Activated CD4-positive, alpha-beta memory T cell treated with anti-CD3 and anti-CD28 coated beads for 36 hours (primary cell): ENCODE measurements around the gene STAT6. TPM values are rescaled to one million over a fixed set of nuclear protein-coding genes. Genes with fewer than 3 reads are reported as not detected.

Experiments
- CTCF ChIA-PET: fragments of 350-600 bp; sonication (Branson Sonifier 250); formaldehyde crosslinking; loops from one replicate; lab custom pipeline; 2021; ENCODE audit warnings: antibody characterized with exemption, inconsistent platforms; lab: Charles Lee
- POLR2A ChIA-PET: fragments of 350-600 bp; sonication (Branson Sonifier 250); formaldehyde crosslinking; loops from one replicate; lab custom pipeline; 2021; ENCODE audit warnings: antibody characterized with exemption; lab: Charles Lee
- DNase-seq: peaks from one replicate; pipeline ENCODE4 v3.0.0-alpha.2; 2020
- H3K27ac Mint-ChIP-seq: one replicate; pipeline ENCODE4 v1.8.0; 2021; ENCODE audit warnings: mixed read lengths
- H3K27me3 Mint-ChIP-seq: one replicate; pipeline ENCODE4 v1.8.0; 2021; ENCODE audit warnings: mixed read lengths
- H3K36me3 Mint-ChIP-seq: one replicate; pipeline ENCODE4 v1.8.0; 2021; ENCODE audit warnings: mixed read lengths
- H3K4me1 Mint-ChIP-seq: one replicate; pipeline ENCODE4 v1.8.0; 2021; ENCODE audit warnings: low read depth, mixed read lengths
- H3K4me3 Mint-ChIP-seq: one replicate; pipeline ENCODE4 v1.8.0; 2021; ENCODE audit warnings: mild to moderate bottlenecking, mixed read lengths
- H3K9me3 Mint-ChIP-seq: one replicate; pipeline ENCODE4 v1.8.0; 2021; ENCODE audit warnings: mixed read lengths
- intact Hi-C: fragments of 100-400 bp; cut with micrococcal nuclease; formaldehyde crosslinking; loops from one replicate; pipeline ENCODE4 v1.15.1; 2023
- total RNA-seq, 2 experiments: library from RNA; stranded (reverse); gene quantifications; one replicate each; pipeline ENCODE4 v1.2.3, GENCODE V29; 2021

STAT6 gene
- total RNA-seq, 2 experiments from 2014 or later: 209 to 218 TPM

DNA sequence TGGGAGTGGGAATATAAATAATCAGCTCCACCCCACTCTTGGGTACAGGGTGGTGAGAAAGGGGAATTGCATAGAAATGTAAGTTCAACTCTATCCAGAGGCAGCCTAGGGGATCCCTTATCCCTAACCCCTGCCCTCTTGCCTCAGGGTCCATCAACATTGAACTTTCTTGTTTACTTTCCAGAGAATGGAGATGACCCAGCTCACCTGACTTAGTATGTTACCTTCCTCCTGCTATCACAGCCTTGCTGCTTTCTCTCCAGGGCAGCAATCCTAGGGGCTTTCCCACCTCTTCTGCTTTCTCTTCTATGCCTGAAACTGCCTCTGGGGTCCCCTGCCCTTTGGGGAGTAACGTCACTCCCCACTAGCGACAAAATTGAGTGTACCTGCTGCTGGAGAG, 19.8 kb upstream of the STAT6 start:
- H3K4me1 Mint-ChIP-seq: peaks cover 12% of the 10 kb centered on the region

DNA sequence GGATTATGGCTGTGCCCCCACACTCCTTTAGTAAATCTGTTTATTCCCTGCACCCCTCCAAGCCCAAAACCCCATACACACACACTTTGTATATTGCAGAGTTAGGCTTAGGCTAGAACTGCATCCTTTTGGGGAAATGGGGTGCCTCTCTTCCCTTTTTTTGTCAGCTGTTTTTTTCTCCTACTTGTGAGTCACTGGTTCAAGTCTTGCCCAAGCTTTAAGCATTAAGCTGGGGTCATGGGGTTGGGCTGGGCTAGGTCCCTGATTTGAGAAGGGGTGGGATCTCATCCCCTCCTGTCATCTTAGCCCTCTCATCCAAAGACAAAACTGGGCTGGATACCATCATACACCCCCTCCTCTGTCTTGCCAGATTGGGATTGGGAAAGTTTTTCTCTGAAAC, 18.7 kb upstream of the STAT6 start:
- CTCF ChIA-PET: interaction anchor here (10.1 kb wide), 1 partner anchor 42 kb away, joined by 175 read pairs; no protein-coding TSS in a partner anchor
- peaks cover 12% of the 10 kb centered on the region for H3K4me1 Mint-ChIP-seq
- no peaks in the 10 kb centered on the region for H3K9me3 Mint-ChIP-seq
- H3K27ac Mint-ChIP-seq: no peak overlapping the region
- POLR2A ChIA-PET: no interaction called here
- H3K4me3 Mint-ChIP-seq: peak overlapping the region; percentile 37
- no peaks in the 10 kb centered on the region for H3K36me3 Mint-ChIP-seq
- intact Hi-C loops: no loop called here
- H3K27me3 Mint-ChIP-seq: peaks cover 6% of the 10 kb centered on the region
- no peak for DNase-seq

More for the DNA sequence above, 19.8 kb upstream of the STAT6 start:
- Mint-ChIP-seq H3K9me3 (no peaks in the 10 kb centered on the region), H3K27me3 (peaks cover 5% of the 10 kb centered on the region), H3K27ac (no peak overlapping the region), H3K4me3 (no peak overlapping the region), H3K36me3 (no peaks in the 10 kb centered on the region)
- intact Hi-C loops: no loop called here
- ChIA-PET POLR2A (no interaction called here), CTCF (interaction anchor here (1.5 to 1.6 kb wide), 2 partner anchors 13 to 52 kb away, joined by 4 to 6 read pairs; no protein-coding TSS in a partner anchor)
- DNase-seq: peak; percentile 20

DNA sequence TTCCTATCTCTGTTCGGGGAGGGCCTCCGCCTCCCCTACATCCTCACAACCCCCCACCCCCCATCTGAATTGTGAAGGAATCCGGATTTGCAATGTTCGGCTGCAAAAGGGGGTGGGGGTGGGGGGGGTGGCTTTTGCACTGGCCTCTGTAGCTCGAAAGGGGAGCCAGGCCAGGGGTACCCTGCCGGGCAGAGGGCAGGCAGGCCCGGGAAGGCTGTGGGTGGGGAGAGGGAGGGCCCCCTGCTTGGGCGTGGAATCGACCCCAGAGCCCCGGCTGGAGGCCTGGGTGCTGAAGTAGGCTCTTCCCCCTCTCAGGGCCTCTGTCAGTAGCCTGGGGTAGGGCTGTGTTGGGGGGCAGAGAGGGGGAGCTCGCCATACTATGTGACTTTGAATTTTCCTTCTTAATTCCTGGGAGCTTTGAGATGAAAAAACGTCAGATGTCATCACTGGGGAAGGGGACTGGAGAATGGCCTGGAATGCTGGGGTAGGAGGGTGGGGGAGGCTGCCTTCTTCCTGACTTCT, 18.2 kb upstream of the STAT6 start:
- CTCF ChIA-PET: interaction anchor here (1.2 to 11.4 kb wide), 4 partner anchors 43 to 122 kb away, joined by 3 to 228 read pairs (median 106); no protein-coding TSS in a partner anchor

DNA sequence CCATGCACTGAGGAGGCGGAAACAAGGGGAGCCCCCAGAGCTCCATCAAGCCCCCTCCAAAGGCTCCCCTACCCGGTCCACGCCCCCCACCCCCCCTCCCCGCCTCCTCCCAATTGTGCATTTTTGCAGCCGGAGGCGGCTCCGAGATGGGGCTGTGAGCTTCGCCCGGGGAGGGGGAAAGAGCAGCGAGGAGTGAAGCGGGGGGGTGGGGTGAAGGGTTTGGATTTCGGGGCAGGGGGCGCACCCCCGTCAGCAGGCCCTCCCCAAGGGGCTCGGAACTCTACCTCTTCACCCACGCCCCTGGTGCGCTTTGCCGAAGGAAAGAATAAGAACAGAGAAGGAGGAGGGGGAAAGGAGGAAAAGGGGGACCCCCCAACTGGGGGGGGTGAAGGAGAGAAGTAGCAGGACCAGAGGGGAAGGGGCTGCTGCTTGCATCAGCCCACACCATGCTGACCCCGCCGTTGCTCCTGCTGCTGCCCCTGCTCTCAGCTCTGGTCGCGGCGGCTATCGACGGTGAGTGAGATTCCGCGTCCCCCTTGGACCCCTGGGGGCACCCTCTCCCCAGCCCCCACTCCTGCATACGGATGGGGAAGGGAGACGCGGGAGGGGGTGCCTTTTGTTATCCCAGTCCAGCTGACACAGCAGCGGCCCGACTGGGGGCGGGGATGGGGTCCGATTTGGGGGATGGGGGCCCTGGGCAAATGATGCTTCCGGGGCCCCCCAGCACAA, 17.5 kb upstream of the STAT6 start:
- Mint-ChIP-seq H3K4me1 (peaks cover 18% of the 10 kb centered on the region), H3K9me3 (peaks cover 7% of the 10 kb centered on the region), H3K27ac (no peak overlapping the region), H3K27me3 (peaks cover 6% of the 10 kb centered on the region), H3K4me3 (peak overlapping the region; percentile 20), H3K36me3 (peaks cover 1% of the 10 kb centered on the region)
- intact Hi-C loops: no loop called here
- DNase-seq: no peak
- ChIA-PET CTCF (interaction anchor here (0.8 to 11.4 kb wide), 9 partner anchors 18 to 140 kb away, joined by 3 to 228 read pairs (median 6); partner anchors contain the start of gene STAT6), POLR2A (interaction anchor here (0.8 to 2.4 kb wide), 2 partner anchors 17 to 63 kb away, joined by 4 to 17 read pairs; partner anchors contain the start of gene STAT6)

More for the DNA sequence above, 18.2 kb upstream of the STAT6 start:
- peaks cover 6% of the 10 kb centered on the region for H3K27me3 Mint-ChIP-seq
- no peak for DNase-seq
- no peaks in the 10 kb centered on the region for H3K36me3 Mint-ChIP-seq
- intact Hi-C loops: no loop called here
- H3K27ac Mint-ChIP-seq: no peak overlapping the region
- peaks cover 15% of the 10 kb centered on the region for H3K4me1 Mint-ChIP-seq
- POLR2A ChIA-PET: interaction anchor here (2.4 kb wide), 1 partner anchor 18 kb away, joined by 17 read pairs; the partner anchor contains the start of gene STAT6
- H3K4me3 Mint-ChIP-seq: peak overlapping the region; percentile 37
- H3K9me3 Mint-ChIP-seq: no peaks in the 10 kb centered on the region

DNA sequence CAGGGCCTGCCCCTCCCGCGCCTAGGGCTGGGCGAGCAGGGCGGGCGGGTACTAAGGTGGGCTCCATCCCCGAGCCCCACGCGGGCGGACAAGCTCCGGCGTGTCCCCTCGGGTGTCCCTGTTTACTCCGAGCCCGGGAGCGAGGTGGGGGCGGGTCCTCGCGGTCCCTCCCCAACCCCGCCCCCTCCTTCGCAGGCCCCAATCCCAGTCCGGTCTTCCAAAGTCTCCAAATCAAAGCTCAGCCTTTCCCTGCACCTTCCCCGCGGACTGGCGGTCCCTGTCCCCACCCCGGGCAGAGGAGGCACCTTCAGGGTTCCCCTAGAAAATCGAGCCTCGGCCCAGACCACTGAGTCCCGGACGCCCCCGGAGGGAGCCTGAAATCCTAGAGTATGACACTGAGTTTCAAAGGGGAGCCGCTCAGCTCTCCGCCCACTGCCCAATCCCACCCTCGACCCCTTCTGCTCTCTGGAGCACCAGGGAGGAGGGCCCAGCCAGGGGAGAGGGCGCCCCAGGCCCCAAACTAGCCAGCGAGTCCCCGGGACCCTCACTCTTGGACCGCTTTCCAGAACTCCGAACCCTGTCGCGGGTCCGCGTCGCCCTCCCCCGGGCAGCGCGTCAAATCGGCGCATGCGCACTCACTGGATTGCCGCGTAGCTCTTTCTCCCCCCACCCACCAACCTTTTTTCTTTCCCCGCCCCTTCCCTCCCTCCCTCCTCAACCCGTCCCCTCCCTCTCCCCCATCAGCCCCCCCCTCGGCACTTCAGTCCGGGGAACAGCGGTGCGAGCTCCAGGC, 16.8 kb upstream of the STAT6 start, which contains the start of gene LRP1:
Gene LRP1 (plus strand): TSS at position 758 of the 793 bp plus-strand sequence. CDS start 482 bp downstream, outside the sequence.
- Mint-ChIP-seq H3K4me1 (peaks cover 18% of the 10 kb centered on the region), H3K4me3 (peak within 1 kb of the TSS; percentile 78), H3K27me3 (peaks cover 6% of the 10 kb centered on the region), H3K36me3 (peaks cover 3% of the 10 kb centered on the region), H3K27ac (no peak within 1 kb of the TSS), H3K9me3 (peaks cover 10% of the 10 kb centered on the region)
- intact Hi-C loops: no loop called here
- POLR2A ChIA-PET: interaction anchor here (0.8 to 2.4 kb wide), 2 partner anchors 17 to 63 kb away, joined by 4 to 17 read pairs; partner anchors contain the start of gene STAT6
- CTCF ChIA-PET: interaction anchor here (0.8 to 11.4 kb wide), 11 partner anchors 8 to 139 kb away, joined by 3 to 228 read pairs (median 6); partner anchors contain the start of gene STAT6
- peak; percentile 80 for DNase-seq

DNA sequence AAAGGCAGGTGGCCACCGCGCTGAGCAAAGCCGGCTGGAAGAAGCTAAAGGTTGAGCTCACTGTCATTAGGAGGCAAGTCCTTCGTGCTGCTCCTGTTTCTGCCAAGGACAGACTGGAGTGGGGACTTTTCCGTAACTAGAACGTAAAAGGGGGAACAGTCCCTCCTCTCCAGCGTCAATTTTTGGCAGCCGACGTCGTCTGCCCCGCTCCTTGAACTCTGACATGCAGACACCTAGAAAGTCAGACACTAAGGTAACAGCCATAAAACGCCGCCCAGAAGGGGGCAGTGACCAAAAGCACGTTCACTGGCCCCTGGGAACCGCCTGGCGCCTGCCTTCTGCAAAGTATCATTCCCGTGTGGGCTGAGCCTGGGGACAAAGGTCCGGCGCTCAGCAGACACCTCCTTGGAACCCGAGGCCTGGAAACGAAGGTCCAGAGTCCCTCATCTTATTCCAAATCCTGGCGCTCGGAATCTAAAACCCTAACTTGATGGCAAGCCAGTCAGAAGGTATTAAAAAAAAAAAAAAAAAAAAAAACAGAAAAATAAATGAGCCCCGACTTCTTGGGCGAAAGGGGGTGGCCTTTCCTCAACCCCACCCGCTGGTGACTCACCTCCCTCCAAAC, 16.1 kb upstream of the STAT6 start:
- H3K4me1 Mint-ChIP-seq: peaks cover 18% of the 10 kb centered on the region
- no peak overlapping the region for H3K27ac Mint-ChIP-seq
- peak overlapping the region; percentile 78 for H3K4me3 Mint-ChIP-seq
- peak; percentile 54 for DNase-seq
- peaks cover 6% of the 10 kb centered on the region for H3K27me3 Mint-ChIP-seq
- H3K9me3 Mint-ChIP-seq: peaks cover 10% of the 10 kb centered on the region
- intact Hi-C loops: no loop called here
- H3K36me3 Mint-ChIP-seq: peaks cover 3% of the 10 kb centered on the region
- POLR2A ChIA-PET: interaction anchor here (2.4 kb wide), 1 partner anchor 16 kb away, joined by 17 read pairs; the partner anchor contains the start of gene STAT6
- CTCF ChIA-PET: interaction anchor here (0.6 to 11.4 kb wide), 10 partner anchors 9 to 150 kb away, joined by 3 to 228 read pairs (median 6); partner anchors contain the start of gene STAT6

DNA sequence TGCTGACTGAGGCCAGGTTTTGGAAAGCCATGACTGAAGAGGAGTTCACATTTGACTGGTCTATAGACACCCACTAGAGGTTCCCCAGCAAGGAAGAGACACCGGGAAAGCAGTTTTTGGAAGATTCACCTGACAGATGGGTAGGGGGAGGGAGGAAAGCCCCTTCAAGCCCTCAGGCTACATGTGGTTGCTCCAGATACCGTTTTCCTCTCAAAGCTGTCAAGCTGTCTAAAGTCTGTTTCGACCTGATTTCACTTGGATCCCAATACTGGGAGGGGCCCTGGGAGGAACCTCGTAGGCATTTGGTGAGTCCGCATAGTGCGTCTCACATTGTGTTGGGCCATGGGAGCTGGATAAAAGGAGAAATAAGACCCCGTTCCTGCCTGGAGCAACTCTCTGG, 15.4 kb upstream of the STAT6 start:
- Mint-ChIP-seq H3K27ac (no peak overlapping the region), H3K4me3 (no peak overlapping the region), H3K27me3 (peaks cover 6% of the 10 kb centered on the region), H3K9me3 (peaks cover 10% of the 10 kb centered on the region), H3K36me3 (peaks cover 3% of the 10 kb centered on the region), H3K4me1 (peaks cover 18% of the 10 kb centered on the region)
- CTCF ChIA-PET: interaction anchor here (1.1 to 11.4 kb wide), 8 partner anchors 10 to 123 kb away, joined by 3 to 228 read pairs (median 22); partner anchors contain the start of gene STAT6
- intact Hi-C loops: no loop called here
- POLR2A ChIA-PET: no interaction called here
- DNase-seq: no peak

DNA sequence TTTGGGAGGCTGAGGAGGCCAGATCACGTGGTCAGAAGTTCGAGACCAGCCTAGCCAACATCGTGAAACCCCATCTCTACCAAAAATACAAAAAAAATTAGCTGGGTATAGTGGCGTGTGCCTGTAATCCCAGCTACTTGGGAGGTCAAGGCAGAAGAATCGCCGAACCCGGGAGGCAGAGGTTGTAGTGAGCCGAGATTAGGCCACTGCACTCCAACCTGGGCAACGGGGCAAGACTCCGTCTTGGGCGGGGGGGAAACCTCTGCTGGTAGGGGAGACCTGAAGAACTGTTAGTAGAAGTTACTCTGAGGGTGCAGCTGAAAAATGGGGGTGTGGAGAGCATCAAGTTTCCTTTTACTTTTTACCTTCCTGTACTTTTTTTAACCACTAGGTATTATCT, 14.9 kb upstream of the STAT6 start:
- H3K9me3 Mint-ChIP-seq: peaks cover 10% of the 10 kb centered on the region
- peaks cover 6% of the 10 kb centered on the region for H3K27me3 Mint-ChIP-seq
- peaks cover 3% of the 10 kb centered on the region for H3K36me3 Mint-ChIP-seq
- POLR2A ChIA-PET: interaction anchor here (1.2 kb wide), 1 partner anchor 14 kb away, joined by 8 read pairs; no protein-coding TSS in a partner anchor
- H3K4me1 Mint-ChIP-seq: peaks cover 18% of the 10 kb centered on the region
- CTCF ChIA-PET: interaction anchor here (0.8 to 11.4 kb wide), 9 partner anchors 10 to 123 kb away, joined by 3 to 228 read pairs (median 6); partner anchors contain the start of gene STAT6
- H3K27ac Mint-ChIP-seq: no peak overlapping the region
- intact Hi-C loops: no loop called here
- H3K4me3 Mint-ChIP-seq: no peak overlapping the region
- DNase-seq: no peak

DNA sequence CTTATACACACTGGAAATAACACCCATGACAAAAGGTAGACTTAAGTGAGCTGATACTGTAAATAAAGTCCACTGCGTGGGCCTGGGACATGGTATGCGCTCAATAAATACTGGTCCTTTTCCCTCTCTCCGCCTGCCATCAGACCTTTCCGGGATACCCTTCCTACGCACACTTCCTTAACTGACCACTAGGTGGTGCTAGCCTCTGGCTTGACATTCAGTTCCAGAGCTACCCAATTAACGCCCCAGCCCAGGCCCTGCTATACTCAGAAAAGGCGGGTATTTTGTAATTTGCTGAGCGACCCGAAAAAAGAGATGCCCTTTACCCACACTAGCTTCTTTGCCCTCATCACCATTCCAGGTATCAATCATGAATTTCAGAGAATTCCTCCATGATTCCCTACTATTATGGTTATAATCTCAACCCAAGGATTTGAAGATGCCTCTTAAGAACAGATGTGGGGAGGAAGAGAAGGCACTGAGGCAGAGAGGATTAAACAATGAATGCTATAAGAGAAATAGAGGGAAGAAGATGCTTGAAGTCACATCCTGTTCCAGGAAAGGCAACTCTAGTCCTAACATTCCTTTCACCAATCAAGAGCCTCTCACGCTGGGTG, 13.2 kb upstream of the STAT6 start:
- DNase-seq: peak; percentile 83
- Mint-ChIP-seq H3K4me3 (no peak overlapping the region), H3K36me3 (peaks cover 3% of the 10 kb centered on the region), H3K27ac (no peak overlapping the region), H3K9me3 (peaks cover 10% of the 10 kb centered on the region), H3K4me1 (peaks cover 11% of the 10 kb centered on the region), H3K27me3 (peaks cover 6% of the 10 kb centered on the region)
- POLR2A ChIA-PET: no interaction called here
- intact Hi-C loops: loop anchor here (1.0 kb wide), 2 partner anchors 49 to 59 kb away; no protein-coding TSS in a partner anchor
- CTCF ChIA-PET: interaction anchor here (0.6 to 11.4 kb wide), 35 partner anchors 8 to 374 kb away, joined by 3 to 228 read pairs (median 6); partner anchors contain the start of genes NEMP1, SHMT2, STAT6 and ZBTB39

DNA sequence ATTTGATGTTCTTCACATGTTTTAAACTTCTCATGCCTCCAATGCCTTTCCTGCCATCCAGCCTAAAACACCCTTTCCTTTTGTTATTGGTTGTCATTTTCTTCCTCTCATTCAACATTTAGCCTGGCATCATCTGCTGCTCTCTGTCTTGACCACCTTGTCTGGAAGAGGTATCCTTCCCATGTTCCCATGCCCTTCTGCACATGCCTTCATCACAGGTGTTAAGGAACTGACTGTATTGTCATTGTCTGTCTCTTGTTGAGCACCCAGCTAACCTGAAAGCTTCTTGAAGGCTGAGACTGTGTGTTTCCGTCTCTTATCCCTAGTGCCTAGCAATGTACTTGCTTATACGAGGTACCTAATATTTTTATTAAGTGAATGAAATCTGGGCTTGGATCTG, 12.7 kb upstream of the STAT6 start:
- peaks cover 3% of the 10 kb centered on the region for H3K36me3 Mint-ChIP-seq
- H3K4me1 Mint-ChIP-seq: peaks cover 17% of the 10 kb centered on the region
- H3K27me3 Mint-ChIP-seq: peaks cover 6% of the 10 kb centered on the region
- peaks cover 10% of the 10 kb centered on the region for H3K9me3 Mint-ChIP-seq
- ChIA-PET POLR2A (interaction anchor here (0.9 kb wide), 1 partner anchor 46 kb away, joined by 3 read pairs; no protein-coding TSS in a partner anchor), CTCF (interaction anchor here (0.8 to 11.4 kb wide), 31 partner anchors 9 to 373 kb away, joined by 3 to 228 read pairs (median 7); partner anchors contain the start of genes NEMP1, SHMT2, STAT6 and ZBTB39)
- DNase-seq: no peak
- H3K27ac Mint-ChIP-seq: no peak overlapping the region
- intact Hi-C loops: loop anchor here (1.0 kb wide), 2 partner anchors 49 to 59 kb away; no protein-coding TSS in a partner anchor
- no peak overlapping the region for H3K4me3 Mint-ChIP-seq
